ENCODE data around the gene MMP23B.

DNA sequence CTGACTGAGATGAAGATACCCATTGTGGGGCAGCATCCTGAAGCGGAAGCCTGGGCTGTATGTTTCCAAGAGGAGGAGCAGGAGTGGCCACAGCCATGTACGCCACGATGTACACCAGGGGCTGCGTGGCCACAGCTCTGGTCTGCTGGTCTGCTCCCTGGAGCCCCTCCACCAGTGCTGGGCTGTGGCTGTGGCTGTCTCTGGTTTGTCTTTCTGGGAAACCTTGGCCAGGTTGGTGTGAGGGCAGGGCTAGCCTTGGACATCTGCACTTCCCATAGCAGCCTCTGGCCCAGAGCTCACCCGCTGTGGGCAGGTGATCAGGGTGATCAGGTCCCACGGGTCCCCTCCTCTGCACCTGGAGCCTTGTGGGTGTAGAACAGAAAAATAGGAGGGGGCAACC is 14.0 kb upstream of the MMP23B start:
- TF ChIP-seq, protein P1, sequence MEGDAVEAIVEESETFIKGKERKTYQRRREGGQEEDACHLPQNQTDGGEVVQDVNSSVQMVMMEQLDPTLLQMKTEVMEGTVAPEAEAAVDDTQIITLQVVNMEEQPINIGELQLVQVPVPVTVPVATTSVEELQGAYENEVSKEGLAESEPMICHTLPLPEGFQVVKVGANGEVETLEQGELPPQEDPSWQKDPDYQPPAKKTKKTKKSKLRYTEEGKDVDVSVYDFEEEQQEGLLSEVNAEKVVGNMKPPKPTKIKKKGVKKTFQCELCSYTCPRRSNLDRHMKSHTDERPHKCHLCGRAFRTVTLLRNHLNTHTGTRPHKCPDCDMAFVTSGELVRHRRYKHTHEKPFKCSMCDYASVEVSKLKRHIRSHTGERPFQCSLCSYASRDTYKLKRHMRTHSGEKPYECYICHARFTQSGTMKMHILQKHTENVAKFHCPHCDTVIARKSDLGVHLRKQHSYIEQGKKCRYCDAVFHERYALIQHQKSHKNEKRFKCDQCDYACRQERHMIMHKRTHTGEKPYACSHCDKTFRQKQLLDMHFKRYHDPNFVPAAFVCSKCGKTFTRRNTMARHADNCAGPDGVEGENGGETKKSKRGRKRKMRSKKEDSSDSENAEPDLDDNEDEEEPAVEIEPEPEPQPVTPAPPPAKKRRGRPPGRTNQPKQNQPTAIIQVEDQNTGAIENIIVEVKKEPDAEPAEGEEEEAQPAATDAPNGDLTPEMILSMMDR (IDR thresholded peaks at IDR 0.05) = no peak
- no peak for TF ChIP-seq POLR2A (IDR thresholded peaks at IDR 0.05)

All from lower leg skin (tissue), 3 donors.